GM15510 (cell line): ENCODE measurements around the gene CKAP5.

ENCODE experiments used
- POLR2A ChIP-seq: IDR thresholded peaks from 3 replicates; pipeline ENCODE4 v1.6.1; 2011; ENCODE audit warnings: borderline replicate concordance; ENCODE audit not compliant: insufficient read length; ENCODE audit errors: extremely low read depth

Gene CKAP5

GRCh38 chr11:46845740-46846509 is at the start of gene CKAP5:
CKAP5 (minus strand) TSS chr11:46846280; CDS start chr11:46821231, 25,049 bp downstream.
- TF ChIP-seq POLR2A: peak; percentile 82

GRCh38 chr11:46895821-46896220 is 49.7 kb upstream of the CKAP5 start:
- TF ChIP-seq POLR2A: no peak

GRCh38 chr11:46894961-46895360 is 48.9 kb upstream of the CKAP5 start:
- TF ChIP-seq POLR2A: no peak

- TF ChIP-seq POLR2A: no peak
Measured at GRCh38 chr11:46894506-46894905, 48.4 kb upstream of the CKAP5 start.

GRCh38 chr11:46892838-46893237 is 46.8 kb upstream of the CKAP5 start:
- no peak for TF ChIP-seq POLR2A

- no peak for TF ChIP-seq POLR2A
Measured at GRCh38 chr11:46892109-46892508, 46.0 kb upstream of the CKAP5 start.

- no peak for TF ChIP-seq POLR2A
Measured at GRCh38 chr11:46890665-46891064, 44.6 kb upstream of the CKAP5 start.

GRCh38 chr11:46889689-46890475 is 43.8 kb upstream of the CKAP5 start:
- no peak for TF ChIP-seq POLR2A

GRCh38 chr11:46889251-46889650 is 43.2 kb upstream of the CKAP5 start:
- TF ChIP-seq POLR2A: no peak

- no peak for TF ChIP-seq POLR2A
Measured at GRCh38 chr11:46888636-46889035, 42.6 kb upstream of the CKAP5 start.

- no peak for TF ChIP-seq POLR2A
Measured at GRCh38 chr11:46886211-46886610, 40.1 kb upstream of the CKAP5 start.

- TF ChIP-seq POLR2A: no peak
Measured at GRCh38 chr11:46879056-46879585, 33.0 kb upstream of the CKAP5 start.

GRCh38 chr11:46877580-46877979 is 31.5 kb upstream of the CKAP5 start:
- TF ChIP-seq POLR2A: no peak

GRCh38 chr11:46876471-46876870 is 30.4 kb upstream of the CKAP5 start:
- no peak for TF ChIP-seq POLR2A

- TF ChIP-seq POLR2A: no peak
Measured at GRCh38 chr11:46874586-46874985, 28.5 kb upstream of the CKAP5 start.
